ENCODE data around the gene ASB14.
"Not testable (repeated sequence)": the region's sequence is repeated elsewhere in the genome, so short reads cannot be mapped to it uniquely, and the experiment has no call there.

The ASB14 gene
- 0 to 0.13 (median 0) reads per million in 9 experiments for total RNA-seq

- Mint-ChIP-seq H3K9me3 (no peaks in the 10 kb centered on the region), H3K36me3 (ENCODE audit: insufficient read depth) (no peaks in the 10 kb centered on the region), H3K27me3 (peaks cover 31 to 50% of the 10 kb centered on the region in 2 donors), H3K4me1 (ENCODE audit: low read depth in 2 of 2) (no peaks in the 10 kb centered on the region), H3K4me3 (no peak within 1 kb of the TSS), H3K27ac (no peak within 1 kb of the TSS)
- DNase-seq (no peak), ATAC-seq (replicated peaks) (no peak)
These were observed at the start of gene ASB14 for GRCh38 chr3:57292159-57292896. Gene ASB14, minus strand, starts transcription at chr3:57292685. Its CDS starts 652 bp downstream, at chr3:57292033.

GRCh38 chr3:57339071-57339642, 46.7 kb upstream of the ASB14 start:
- peaks cover 50 to 52% of the 10 kb centered on the region in 2 donors for H3K27me3 Mint-ChIP-seq
- H3K36me3 Mint-ChIP-seq (ENCODE audit: insufficient read depth); H3K9me3 Mint-ChIP-seq; H3K4me3 Mint-ChIP-seq; H3K27ac Mint-ChIP-seq; H3K4me1 Mint-ChIP-seq (ENCODE audit: low read depth in 2 of 2); ATAC-seq (replicated peaks); DNase-seq: not testable (repeated sequence)

GRCh38 chr3:57338272-57339070, 46.0 kb upstream of the ASB14 start:
- ATAC-seq (replicated peaks); H3K27ac Mint-ChIP-seq; H3K9me3 Mint-ChIP-seq; DNase-seq; H3K36me3 Mint-ChIP-seq (ENCODE audit: insufficient read depth); H3K4me3 Mint-ChIP-seq; H3K4me1 Mint-ChIP-seq (ENCODE audit: low read depth in 2 of 2): not testable (repeated sequence)
- peaks cover 50 to 51% of the 10 kb centered on the region in 2 donors for H3K27me3 Mint-ChIP-seq

GRCh38 chr3:57335283-57335938, 42.9 kb upstream of the ASB14 start:
- Mint-ChIP-seq H3K27me3 (peaks cover 42 to 47% of the 10 kb centered on the region in 2 donors), H3K27ac (no peak overlapping the region)

GRCh38 chr3:57331078-57331610, 38.7 kb upstream of the ASB14 start:
- Mint-ChIP-seq H3K4me3 (no peak overlapping the region), H3K9me3 (no peaks in the 10 kb centered on the region), H3K36me3 (ENCODE audit: insufficient read depth) (no peaks in the 10 kb centered on the region), H3K27ac (no peak overlapping the region), H3K27me3 (peaks cover 22 to 30% of the 10 kb centered on the region in 2 donors), H3K4me1 (ENCODE audit: low read depth in 2 of 2) (no peaks in the 10 kb centered on the region)
- ATAC-seq (replicated peaks) (no peak), DNase-seq (no peak)

More at GRCh38 chr3:57335283-57335938, 42.9 kb upstream of the ASB14 start:
- Mint-ChIP-seq H3K36me3 (ENCODE audit: insufficient read depth) (no peaks in the 10 kb centered on the region), H3K4me3 (no peak overlapping the region), H3K9me3 (no peaks in the 10 kb centered on the region), H3K4me1 (ENCODE audit: low read depth in 2 of 2) (no peaks in the 10 kb centered on the region)
- no peak for ATAC-seq (replicated peaks)
- DNase-seq: no peak

- H3K4me1 Mint-ChIP-seq (ENCODE audit: low read depth in 2 of 2); ATAC-seq (replicated peaks); H3K27ac Mint-ChIP-seq; H3K36me3 Mint-ChIP-seq (ENCODE audit: insufficient read depth); H3K9me3 Mint-ChIP-seq; H3K4me3 Mint-ChIP-seq; DNase-seq: not testable (repeated sequence)
- H3K27me3 Mint-ChIP-seq: peaks cover 26 to 30% of the 10 kb centered on the region in 2 donors
These were observed 34.0 kb upstream of the ASB14 start for GRCh38 chr3:57326498-57326897.

- no peaks in the 10 kb centered on the region for H3K36me3 Mint-ChIP-seq (ENCODE audit: insufficient read depth)
These were observed 21.7 kb upstream of the ASB14 start for GRCh38 chr3:57314204-57314603.

GRCh38 chr3:57309769-57310360, 17.4 kb upstream of the ASB14 start:
- Mint-ChIP-seq H3K27ac (no peak overlapping the region), H3K4me3 (no peak overlapping the region), H3K4me1 (ENCODE audit: low read depth in 2 of 2) (no peaks in the 10 kb centered on the region), H3K27me3 (peaks cover 0 to 6% of the 10 kb centered on the region in 2 donors), H3K36me3 (ENCODE audit: insufficient read depth) (no peaks in the 10 kb centered on the region), H3K9me3 (no peaks in the 10 kb centered on the region)
- ATAC-seq (replicated peaks): no peak
- DNase-seq: no peak

More at GRCh38 chr3:57314204-57314603, 21.7 kb upstream of the ASB14 start:
- H3K27ac Mint-ChIP-seq: no peak overlapping the region
- H3K4me3 Mint-ChIP-seq: no peak overlapping the region
- H3K27me3 Mint-ChIP-seq: peaks cover 38 to 42% of the 10 kb centered on the region in 2 donors
- H3K9me3 Mint-ChIP-seq: no peaks in the 10 kb centered on the region
- ATAC-seq (replicated peaks) (no peak), DNase-seq (no peak)
- no peaks in the 10 kb centered on the region for H3K4me1 Mint-ChIP-seq (ENCODE audit: low read depth in 2 of 2)

GRCh38 chr3:57303520-57303919, 11.0 kb upstream of the ASB14 start:
- not testable (repeated sequence) for H3K27ac Mint-ChIP-seq; DNase-seq; H3K4me1 Mint-ChIP-seq (ENCODE audit: low read depth in 2 of 2); H3K36me3 Mint-ChIP-seq (ENCODE audit: insufficient read depth); ATAC-seq (replicated peaks); H3K4me3 Mint-ChIP-seq; H3K9me3 Mint-ChIP-seq
- H3K27me3 Mint-ChIP-seq: peaks cover 5 to 22% of the 10 kb centered on the region in 2 donors

- Mint-ChIP-seq H3K4me1 (ENCODE audit: low read depth in 2 of 2) (no peaks in the 10 kb centered on the region), H3K27me3 (peaks cover 23 to 58% of the 10 kb centered on the region in 2 donors), H3K9me3 (no peaks in the 10 kb centered on the region), H3K4me3 (no peak overlapping the region), H3K36me3 (ENCODE audit: insufficient read depth) (no peaks in the 10 kb centered on the region), H3K27ac (no peak overlapping the region)
- DNase-seq (no peak), ATAC-seq (replicated peaks) (no peak)
These were observed 5.6 kb upstream of the ASB14 start for GRCh38 chr3:57298041-57298440.

GRCh38 chr3:57292897-57293526, 527 bp upstream of the ASB14 start:
- DNase-seq (no peak), ATAC-seq (replicated peaks) (no peak)
- no peak overlapping the region for H3K27ac Mint-ChIP-seq
- no peak overlapping the region for H3K4me3 Mint-ChIP-seq
- no peaks in the 10 kb centered on the region for H3K36me3 Mint-ChIP-seq (ENCODE audit: insufficient read depth)
- H3K9me3 Mint-ChIP-seq: no peaks in the 10 kb centered on the region
- no peaks in the 10 kb centered on the region for H3K4me1 Mint-ChIP-seq (ENCODE audit: low read depth in 2 of 2)
- H3K27me3 Mint-ChIP-seq: peaks cover 35 to 57% of the 10 kb centered on the region in 2 donors

- H3K4me1 Mint-ChIP-seq (ENCODE audit: low read depth in 2 of 2): no peaks in the 10 kb centered on the region
These were observed 4.1 kb downstream of the ASB14 start for GRCh38 chr3:57288403-57288802.

More at GRCh38 chr3:57288403-57288802, 4.1 kb downstream of the ASB14 start:
- no peaks in the 10 kb centered on the region for H3K36me3 Mint-ChIP-seq (ENCODE audit: insufficient read depth)
- H3K4me3 Mint-ChIP-seq: no peak overlapping the region
- H3K27me3 Mint-ChIP-seq: peaks cover 25 to 37% of the 10 kb centered on the region in 2 donors
- DNase-seq: no peak
- H3K9me3 Mint-ChIP-seq: no peaks in the 10 kb centered on the region
- H3K27ac Mint-ChIP-seq: no peak overlapping the region
- no peak for ATAC-seq (replicated peaks)

Measured in effector memory CD8-positive, alpha-beta T cell (primary cell).